Measurements from ENCODE around the gene UBE2Q1. TPM values are rescaled to one million over a fixed set of nuclear protein-coding genes. Genes with fewer than 3 reads are reported as not detected.
A peak's percentile ranks its signal among the peaks of the same experiment; 100 is the strongest.

The UBE2Q1 gene
- polyA plus RNA-seq (2013, experiment 1 of 2) = 82.9 TPM
- 81.8 TPM for polyA plus RNA-seq (2013, experiment 2 of 2)

DNA sequence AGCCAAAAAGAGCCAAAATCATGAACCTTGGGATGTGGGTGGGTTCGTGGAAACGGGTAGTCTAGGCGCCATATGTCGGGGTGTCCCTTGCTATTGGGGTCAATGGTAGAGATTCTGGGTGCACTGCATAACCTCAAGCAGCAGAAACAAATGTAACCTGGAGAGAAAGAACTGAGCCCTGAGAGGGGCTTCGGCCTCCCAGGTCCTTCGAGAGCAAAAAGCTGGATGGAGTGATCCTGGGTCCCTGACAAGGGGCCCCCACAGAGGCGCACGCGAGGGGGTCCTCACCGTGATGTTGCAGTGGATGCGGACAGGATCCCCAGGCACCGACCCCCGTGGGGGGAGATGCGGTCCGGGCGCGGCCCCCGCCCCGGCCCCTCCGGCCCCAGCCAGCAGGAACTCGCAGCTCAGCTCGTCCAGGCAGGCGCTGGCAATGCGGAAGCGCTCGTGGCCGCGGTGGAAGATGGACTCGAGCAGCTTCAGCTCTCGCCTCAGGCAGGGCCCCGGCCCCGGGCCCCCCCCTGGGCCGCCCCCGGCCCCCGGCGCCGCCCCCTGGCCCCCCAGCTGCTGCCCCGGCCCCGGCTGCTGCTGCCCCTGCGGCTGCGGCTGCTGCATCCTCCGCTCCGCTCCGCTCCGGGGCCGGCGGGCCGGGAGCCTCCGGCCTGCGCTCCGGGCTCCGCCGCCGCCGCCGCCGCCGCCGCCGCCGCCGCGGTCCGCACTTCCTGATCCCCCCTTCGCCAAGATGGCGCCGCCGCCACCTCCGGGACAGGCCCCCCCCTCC lies at the start of gene UBE2Q1:
UBE2Q1 (minus strand) TSS at position 724 of the 781 bp plus-strand sequence; CDS start at position 615, 109 bp downstream.
- H3K4me1 ChIP-seq (ENCODE audit: control insufficient read depth, insufficient read depth, low read length, poor library complexity, severe bottlenecking) = peaks cover 13% of the 10 kb centered on the region
- H3K27ac ChIP-seq (ENCODE audit: low read depth, low read length, severe bottlenecking) = peak within 1 kb of the TSS; percentile 90
- H3K36me3 ChIP-seq (ENCODE audit: control insufficient read depth, insufficient read depth, low read length) = peaks cover 29% of the 10 kb centered on the region
- peak within 1 kb of the TSS; percentile 74 for H3K4me3 ChIP-seq (ENCODE audit: extremely low read depth, insufficient read depth, low read length, poor library complexity, severe bottlenecking)
- 0 to 1% methylated on average over 36 to 42 of the region's 69 CpGs for WGBS, 2 experiments (ENCODE audit: insufficient coverage in 2 of 2)
- no peaks in the 10 kb centered on the region for H3K9me3 ChIP-seq (ENCODE audit: control insufficient read depth, low read length)

DNA sequence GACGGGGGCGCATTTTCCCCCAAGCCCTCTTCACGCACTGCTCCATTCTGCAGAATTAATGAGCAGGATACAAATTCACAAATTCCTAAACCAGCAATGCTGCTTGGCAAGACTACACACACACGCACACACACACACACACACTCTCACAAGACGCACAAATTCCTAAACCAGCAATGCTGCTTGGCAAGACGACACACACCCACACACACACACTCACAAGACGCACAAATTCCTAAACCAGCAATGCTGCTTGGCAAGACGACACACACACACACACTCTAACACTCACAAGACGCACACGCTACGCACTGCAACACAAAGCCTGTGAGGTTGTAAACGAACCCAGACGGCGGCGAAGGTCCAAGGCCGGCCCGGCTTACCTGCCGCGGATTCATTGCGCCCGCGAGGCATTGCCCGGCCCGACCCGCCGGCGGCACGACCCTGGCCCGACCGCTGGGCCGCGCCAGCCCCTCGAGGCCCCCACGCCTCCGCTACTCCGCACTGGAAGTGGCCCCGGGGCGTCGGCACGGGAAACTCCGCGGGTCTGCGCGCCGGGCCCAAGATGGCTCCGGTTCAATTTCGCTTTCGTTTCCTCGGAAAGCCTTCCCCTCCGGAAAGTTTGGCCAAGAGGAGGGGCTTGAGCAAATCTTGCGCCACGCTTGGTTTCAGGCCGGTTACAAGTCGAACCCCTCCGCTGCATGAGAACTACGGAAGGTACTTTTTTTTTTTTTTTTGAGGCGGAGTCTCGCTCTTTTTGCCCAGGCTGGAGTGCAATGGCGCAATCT lies 49.3 kb upstream of the UBE2Q1 start, which contains the start of gene ADAR:
ADAR (minus strand) TSS at position 578 of the 788 bp plus-strand sequence; CDS start at position 398, 180 bp downstream.
- H3K4me3 ChIP-seq (ENCODE audit: extremely low read depth, insufficient read depth, low read length, poor library complexity, severe bottlenecking) = peak within 1 kb of the TSS; percentile 82
- WGBS, 2 experiments (ENCODE audit: insufficient coverage in 2 of 2) = 1% methylated on average over 36 to 51 of the region's 59 CpGs
- peak within 1 kb of the TSS; percentile 95 for H3K27ac ChIP-seq (ENCODE audit: low read depth, low read length, severe bottlenecking)
- peaks cover 32% of the 10 kb centered on the region for H3K36me3 ChIP-seq (ENCODE audit: control insufficient read depth, insufficient read depth, low read length)
- no peaks in the 10 kb centered on the region for H3K9me3 ChIP-seq (ENCODE audit: control insufficient read depth, low read length)
- H3K4me1 ChIP-seq (ENCODE audit: control insufficient read depth, insufficient read depth, low read length, poor library complexity, severe bottlenecking) = peaks cover 17% of the 10 kb centered on the region

DNA sequence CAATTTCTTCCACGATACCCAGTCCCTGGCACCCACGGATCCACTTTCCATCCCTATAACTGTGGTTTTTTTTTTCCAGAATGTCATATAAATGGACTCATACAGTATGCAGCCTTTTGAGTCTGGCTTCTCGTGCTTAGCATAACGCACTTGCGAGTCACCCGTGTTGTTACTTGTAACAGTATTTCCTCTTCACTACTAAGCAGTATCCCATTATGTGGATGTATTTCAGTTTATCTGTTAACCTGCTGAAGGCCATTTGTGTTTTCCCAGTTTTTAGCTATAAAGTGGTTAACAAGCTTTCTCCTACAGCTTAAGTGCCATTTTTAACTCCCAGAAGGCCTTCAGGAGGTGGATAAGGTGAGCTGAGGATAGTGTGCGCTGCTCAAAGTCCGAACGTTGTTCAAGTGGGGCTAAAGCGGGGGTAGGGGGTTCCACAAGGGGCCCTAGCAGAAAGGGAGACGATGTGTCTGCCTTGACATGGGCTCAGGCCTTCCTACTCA lies 48.7 kb upstream of the UBE2Q1 start:
- H3K9me3 ChIP-seq (ENCODE audit: control insufficient read depth, low read length) = no peaks in the 10 kb centered on the region
- WGBS, 2 experiments (ENCODE audit: insufficient coverage in 2 of 2) = 13 to 24% methylated on average over 4 to 9 of the region's 11 CpGs
- H3K36me3 ChIP-seq (ENCODE audit: control insufficient read depth, insufficient read depth, low read length) = peaks cover 38% of the 10 kb centered on the region
- peak overlapping the region; percentile 82 for H3K4me3 ChIP-seq (ENCODE audit: extremely low read depth, insufficient read depth, low read length, poor library complexity, severe bottlenecking)
- H3K4me1 ChIP-seq (ENCODE audit: control insufficient read depth, insufficient read depth, low read length, poor library complexity, severe bottlenecking) = peaks cover 17% of the 10 kb centered on the region
- H3K27ac ChIP-seq (ENCODE audit: low read depth, low read length, severe bottlenecking) = peak overlapping the region; percentile 95

DNA sequence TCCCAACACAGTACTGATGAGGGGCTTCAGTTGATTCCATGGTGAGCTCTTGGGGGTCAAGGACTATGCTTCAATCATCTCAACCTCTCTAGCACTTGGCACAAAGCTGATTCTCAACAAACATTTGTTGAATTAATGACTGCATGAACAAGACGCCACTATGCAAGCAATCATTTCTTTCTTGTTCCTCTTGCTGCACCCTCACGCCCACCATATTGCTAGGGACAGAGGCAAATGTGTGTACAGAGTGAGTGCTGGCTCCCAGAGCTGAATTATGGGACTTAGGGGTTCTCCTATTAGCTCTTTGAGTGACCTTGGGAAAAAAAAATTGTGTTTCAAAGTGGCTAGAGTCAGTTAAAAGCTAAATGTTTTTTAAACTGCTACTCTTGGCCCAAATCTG lies 47.1 kb upstream of the UBE2Q1 start:
- H3K36me3 ChIP-seq (ENCODE audit: control insufficient read depth, insufficient read depth, low read length) = peaks cover 55% of the 10 kb centered on the region
- no peak overlapping the region for H3K4me3 ChIP-seq (ENCODE audit: extremely low read depth, insufficient read depth, low read length, poor library complexity, severe bottlenecking)
- WGBS, 2 experiments (ENCODE audit: insufficient coverage in 2 of 2) = 86 to 100% methylated on average over 1 to 2 of the region's 2 CpGs
- peaks cover 17% of the 10 kb centered on the region for H3K4me1 ChIP-seq (ENCODE audit: control insufficient read depth, insufficient read depth, low read length, poor library complexity, severe bottlenecking)
- H3K27ac ChIP-seq (ENCODE audit: low read depth, low read length, severe bottlenecking) = no peak overlapping the region
- no peaks in the 10 kb centered on the region for H3K9me3 ChIP-seq (ENCODE audit: control insufficient read depth, low read length)

DNA sequence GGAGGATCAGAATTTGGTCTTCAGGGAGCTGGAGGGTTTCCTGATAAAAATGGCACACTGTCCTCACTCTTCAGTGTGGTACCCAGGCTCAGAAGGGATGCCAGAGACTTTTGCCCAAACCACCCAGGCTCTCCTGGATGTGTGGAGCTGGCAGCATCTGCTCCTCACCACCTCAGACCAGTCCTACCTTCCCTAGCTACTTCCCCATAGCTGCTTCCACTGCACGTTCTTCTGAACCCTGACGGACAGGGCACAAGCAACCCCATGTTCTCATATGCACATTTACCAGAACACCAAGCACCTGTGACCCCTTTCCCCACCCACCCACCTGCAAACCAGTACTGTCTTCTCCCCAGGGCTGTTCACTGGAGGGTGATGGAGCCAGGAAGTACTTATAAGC lies 44.9 kb upstream of the UBE2Q1 start:
- no peak overlapping the region for H3K27ac ChIP-seq (ENCODE audit: low read depth, low read length, severe bottlenecking)
- H3K36me3 ChIP-seq (ENCODE audit: control insufficient read depth, insufficient read depth, low read length) = peaks cover 72% of the 10 kb centered on the region
- 85 to 88% methylated on average over 2 of the region's 2 CpGs for WGBS, 2 experiments (ENCODE audit: insufficient coverage in 2 of 2)
- H3K4me1 ChIP-seq (ENCODE audit: control insufficient read depth, insufficient read depth, low read length, poor library complexity, severe bottlenecking) = peaks cover 15% of the 10 kb centered on the region
- no peak overlapping the region for H3K4me3 ChIP-seq (ENCODE audit: extremely low read depth, insufficient read depth, low read length, poor library complexity, severe bottlenecking)
- no peaks in the 10 kb centered on the region for H3K9me3 ChIP-seq (ENCODE audit: control insufficient read depth, low read length)

DNA sequence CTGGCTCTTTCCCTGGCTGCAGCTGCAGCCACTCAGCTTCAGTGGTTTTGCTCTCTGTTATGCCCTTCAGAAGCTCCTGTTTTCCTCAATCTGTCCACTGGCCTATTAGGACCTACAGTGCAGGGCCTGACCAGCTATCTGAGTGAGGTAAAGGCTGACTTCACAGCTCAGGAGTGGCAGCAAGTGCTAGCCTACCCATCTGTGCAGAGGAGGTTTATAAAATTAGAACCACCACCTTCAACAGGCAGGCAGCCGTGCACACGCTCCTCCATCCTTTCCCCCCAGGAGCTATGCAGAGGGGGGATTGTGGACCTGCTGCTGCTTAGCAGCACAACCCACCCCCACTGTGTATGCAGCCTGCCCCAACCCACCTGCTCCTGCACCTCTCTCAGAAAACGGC lies 41.2 kb upstream of the UBE2Q1 start:
- H3K36me3 ChIP-seq (ENCODE audit: control insufficient read depth, insufficient read depth, low read length) = peaks cover 92% of the 10 kb centered on the region
- WGBS, 2 experiments (ENCODE audit: insufficient coverage in 2 of 2) = no CpG with 5 or more reads among the region's 3 CpGs
- H3K27ac ChIP-seq (ENCODE audit: low read depth, low read length, severe bottlenecking) = no peak overlapping the region
- peaks cover 8% of the 10 kb centered on the region for H3K4me1 ChIP-seq (ENCODE audit: control insufficient read depth, insufficient read depth, low read length, poor library complexity, severe bottlenecking)
- no peak overlapping the region for H3K4me3 ChIP-seq (ENCODE audit: extremely low read depth, insufficient read depth, low read length, poor library complexity, severe bottlenecking)
- no peaks in the 10 kb centered on the region for H3K9me3 ChIP-seq (ENCODE audit: control insufficient read depth, low read length)

DNA sequence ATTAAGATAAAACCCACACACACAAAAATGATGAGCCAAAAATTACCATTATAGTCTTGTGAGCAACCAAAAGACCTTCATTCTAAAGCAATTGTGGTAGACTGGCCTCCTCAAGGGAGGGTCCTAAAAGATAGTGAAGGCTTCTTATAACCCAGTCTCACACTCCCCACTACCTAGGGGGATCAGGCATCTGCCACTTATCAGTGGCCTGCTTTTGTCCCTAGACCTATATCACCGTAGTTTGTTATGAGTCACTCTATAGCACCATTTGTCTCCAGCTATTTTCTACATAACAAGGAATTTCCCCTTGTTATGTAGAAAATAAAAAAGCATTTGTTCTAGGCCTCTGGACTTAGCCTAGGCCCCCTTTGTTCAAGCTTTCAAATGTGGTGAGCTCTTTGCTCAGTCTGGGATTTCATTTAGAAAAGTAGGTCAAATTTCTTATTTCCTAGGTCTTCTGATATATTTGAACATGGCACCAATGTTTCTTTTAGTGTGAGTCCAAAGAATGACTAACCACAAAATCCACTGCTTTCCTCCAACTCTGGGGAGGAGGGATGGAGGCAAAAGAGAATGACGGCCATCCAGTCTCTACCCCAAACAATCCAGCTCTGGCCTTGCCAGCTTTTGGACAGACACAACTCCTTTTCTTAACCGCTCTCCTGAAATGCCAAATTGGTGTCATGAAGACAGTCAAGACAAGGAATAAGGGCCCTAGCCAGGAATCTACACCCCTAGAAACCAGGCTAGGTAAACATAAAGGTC lies 40.6 kb upstream of the UBE2Q1 start:
- Histone ChIP-seq H3K4me3 (ENCODE audit: extremely low read depth, insufficient read depth, low read length, poor library complexity, severe bottlenecking) (no peak overlapping the region), H3K4me1 (ENCODE audit: control insufficient read depth, insufficient read depth, low read length, poor library complexity, severe bottlenecking) (peaks cover 8% of the 10 kb centered on the region), H3K9me3 (ENCODE audit: control insufficient read depth, low read length) (no peaks in the 10 kb centered on the region), H3K36me3 (ENCODE audit: control insufficient read depth, insufficient read depth, low read length) (peaks cover 92% of the 10 kb centered on the region), H3K27ac (ENCODE audit: low read depth, low read length, severe bottlenecking) (peak overlapping the region; percentile 41)
- 100% methylated on average over 1 of the region's 3 CpGs; no CpG with 5 or more reads in 1 of the 2 experiments for WGBS, 2 experiments (ENCODE audit: insufficient coverage in 2 of 2)

DNA sequence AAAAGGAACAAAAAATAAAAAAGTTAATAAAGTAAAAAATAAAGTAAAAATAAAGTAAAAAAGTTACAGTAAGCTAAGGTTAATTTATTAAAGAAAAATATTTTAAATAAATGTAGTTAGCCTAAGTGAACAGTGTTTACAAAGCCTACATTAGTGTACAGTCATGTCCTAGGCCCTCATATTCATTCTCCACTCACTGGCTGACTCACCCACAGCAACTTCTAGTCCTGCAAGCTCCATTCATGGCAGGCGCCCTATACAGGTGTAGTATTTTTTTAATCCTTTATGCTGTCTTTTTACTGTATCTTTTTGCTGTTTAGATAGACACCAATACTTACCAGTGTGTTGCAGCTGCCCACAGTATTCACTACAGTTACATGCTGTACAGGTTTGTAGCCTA lies 37.2 kb upstream of the UBE2Q1 start:
- peaks cover 8% of the 10 kb centered on the region for H3K4me1 ChIP-seq (ENCODE audit: control insufficient read depth, insufficient read depth, low read length, poor library complexity, severe bottlenecking)
- no peaks in the 10 kb centered on the region for H3K9me3 ChIP-seq (ENCODE audit: control insufficient read depth, low read length)
- H3K4me3 ChIP-seq (ENCODE audit: extremely low read depth, insufficient read depth, low read length, poor library complexity, severe bottlenecking) = no peak overlapping the region
- H3K36me3 ChIP-seq (ENCODE audit: control insufficient read depth, insufficient read depth, low read length) = peaks cover 92% of the 10 kb centered on the region
- no peak overlapping the region for H3K27ac ChIP-seq (ENCODE audit: low read depth, low read length, severe bottlenecking)
- WGBS, 2 experiments (ENCODE audit: insufficient coverage in 2 of 2) = no CpG with 5 or more reads among the region's 1 CpG

DNA sequence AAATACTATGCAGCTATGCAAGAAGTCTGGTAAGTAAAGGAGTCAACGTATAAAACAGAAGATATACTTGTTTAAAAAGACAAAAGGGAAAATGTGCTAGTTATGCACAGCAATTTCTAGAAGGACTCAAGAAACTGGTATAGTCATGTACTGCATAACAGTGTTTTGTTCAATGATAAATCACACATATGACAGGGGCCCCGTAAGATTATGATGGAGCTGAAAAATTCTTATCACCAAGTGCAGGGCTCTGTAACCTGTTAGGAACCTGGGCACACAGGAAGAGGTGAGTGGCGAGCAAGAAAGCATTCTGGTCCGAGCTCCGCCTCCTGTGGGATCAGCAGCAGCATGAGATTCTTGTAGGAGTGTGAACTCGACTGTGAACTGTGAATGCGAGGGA lies 36.3 kb upstream of the UBE2Q1 start:
- Histone ChIP-seq H3K9me3 (ENCODE audit: control insufficient read depth, low read length) (no peaks in the 10 kb centered on the region), H3K27ac (ENCODE audit: low read depth, low read length, severe bottlenecking) (no peak overlapping the region), H3K4me3 (ENCODE audit: extremely low read depth, insufficient read depth, low read length, poor library complexity, severe bottlenecking) (no peak overlapping the region), H3K4me1 (ENCODE audit: control insufficient read depth, insufficient read depth, low read length, poor library complexity, severe bottlenecking) (peaks cover 12% of the 10 kb centered on the region), H3K36me3 (ENCODE audit: control insufficient read depth, insufficient read depth, low read length) (peaks cover 94% of the 10 kb centered on the region)
- 93 to 94% methylated on average over 2 to 4 of the region's 7 CpGs for WGBS, 2 experiments (ENCODE audit: insufficient coverage in 2 of 2)

DNA sequence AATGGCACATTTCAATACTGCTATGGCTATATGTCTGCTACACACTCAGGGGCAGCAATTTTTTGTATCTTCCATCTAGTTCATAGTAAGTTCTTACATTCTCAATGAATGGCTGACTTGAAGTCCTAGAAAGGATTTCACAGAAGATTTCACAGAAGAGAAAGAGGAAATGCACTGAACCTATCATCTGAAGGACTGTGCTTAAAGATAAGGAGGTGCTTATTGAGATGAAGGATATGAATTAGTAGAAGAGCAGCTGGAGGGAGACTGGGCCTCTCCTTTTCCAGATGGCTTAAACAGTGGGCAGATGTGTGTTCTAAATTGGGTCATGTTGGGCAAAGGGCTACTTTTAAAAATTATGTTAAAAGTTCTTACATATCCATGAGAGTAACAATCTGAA lies 34.9 kb upstream of the UBE2Q1 start:
- no peak overlapping the region for H3K27ac ChIP-seq (ENCODE audit: low read depth, low read length, severe bottlenecking)
- peaks cover 6% of the 10 kb centered on the region for H3K4me1 ChIP-seq (ENCODE audit: control insufficient read depth, insufficient read depth, low read length, poor library complexity, severe bottlenecking)
- H3K4me3 ChIP-seq (ENCODE audit: extremely low read depth, insufficient read depth, low read length, poor library complexity, severe bottlenecking) = no peak overlapping the region
- H3K36me3 ChIP-seq (ENCODE audit: control insufficient read depth, insufficient read depth, low read length) = peaks cover 97% of the 10 kb centered on the region
- H3K9me3 ChIP-seq (ENCODE audit: control insufficient read depth, low read length) = no peaks in the 10 kb centered on the region
